ENCODE results near the gene OSGEP.
"Not testable (repeated sequence)": the region's sequence is repeated elsewhere in the genome, so short reads cannot be mapped to it uniquely, and the experiment has no call there.

Gene OSGEP

DNA sequence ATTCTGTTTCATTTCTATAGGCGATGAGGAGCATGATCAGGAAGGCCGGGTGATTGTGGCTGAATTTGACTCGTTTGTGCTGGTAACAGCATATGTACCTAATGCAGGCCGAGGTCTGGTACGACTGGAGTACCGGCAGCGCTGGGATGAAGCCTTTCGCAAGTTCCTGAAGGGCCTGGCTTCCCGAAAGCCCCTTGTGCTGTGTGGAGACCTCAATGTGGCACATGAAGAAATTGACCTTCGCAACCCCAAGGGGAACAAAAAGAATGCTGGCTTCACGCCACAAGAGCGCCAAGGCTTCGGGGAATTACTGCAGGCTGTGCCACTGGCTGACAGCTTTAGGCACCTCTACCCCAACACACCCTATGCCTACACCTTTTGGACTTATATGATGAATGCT is 2.4 kb upstream of the OSGEP start:
- H3K79me2 ChIP-seq (ENCODE audit: low read length) = peaks cover 84% of the 10 kb centered on the region
- H3K27me3 ChIP-seq (ENCODE audit: low read depth, low read length) = no peaks in the 10 kb centered on the region
- H4K20me1 ChIP-seq (ENCODE audit: insufficient read depth, low read length) = no peaks in the 10 kb centered on the region
- H3K36me3 ChIP-seq (replicated peaks; ENCODE audit: low read depth, low read length) = peaks cover 52% of the 10 kb centered on the region
- H3K9ac ChIP-seq (ENCODE audit: low read length) = no peak overlapping the region
- no peak overlapping the region for H3K4me3 ChIP-seq (ENCODE audit: low read length)
- TF ChIP-seq, protein P1, sequence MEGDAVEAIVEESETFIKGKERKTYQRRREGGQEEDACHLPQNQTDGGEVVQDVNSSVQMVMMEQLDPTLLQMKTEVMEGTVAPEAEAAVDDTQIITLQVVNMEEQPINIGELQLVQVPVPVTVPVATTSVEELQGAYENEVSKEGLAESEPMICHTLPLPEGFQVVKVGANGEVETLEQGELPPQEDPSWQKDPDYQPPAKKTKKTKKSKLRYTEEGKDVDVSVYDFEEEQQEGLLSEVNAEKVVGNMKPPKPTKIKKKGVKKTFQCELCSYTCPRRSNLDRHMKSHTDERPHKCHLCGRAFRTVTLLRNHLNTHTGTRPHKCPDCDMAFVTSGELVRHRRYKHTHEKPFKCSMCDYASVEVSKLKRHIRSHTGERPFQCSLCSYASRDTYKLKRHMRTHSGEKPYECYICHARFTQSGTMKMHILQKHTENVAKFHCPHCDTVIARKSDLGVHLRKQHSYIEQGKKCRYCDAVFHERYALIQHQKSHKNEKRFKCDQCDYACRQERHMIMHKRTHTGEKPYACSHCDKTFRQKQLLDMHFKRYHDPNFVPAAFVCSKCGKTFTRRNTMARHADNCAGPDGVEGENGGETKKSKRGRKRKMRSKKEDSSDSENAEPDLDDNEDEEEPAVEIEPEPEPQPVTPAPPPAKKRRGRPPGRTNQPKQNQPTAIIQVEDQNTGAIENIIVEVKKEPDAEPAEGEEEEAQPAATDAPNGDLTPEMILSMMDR (IDR thresholded peaks at IDR 0.05; ENCODE audit: low read depth, low read length) = no peak
- no peak for TF ChIP-seq EZH2phosphoT487 (IDR thresholded peaks at IDR 0.05; ENCODE audit: low read depth)
- H2AFZ ChIP-seq (ENCODE audit: low read depth, low read length) = no peak overlapping the region
- H3K4me1 ChIP-seq (ENCODE audit: low read length) = peaks cover 36% of the 10 kb centered on the region
- H3K4me2 ChIP-seq (ENCODE audit: low read length) = peak overlapping the region; percentile 95
- H3K27ac ChIP-seq (ENCODE audit: low read length) = no peak overlapping the region
- no peaks in the 10 kb centered on the region for H3K9me3 ChIP-seq (ENCODE audit: insufficient read depth, low read length)

DNA sequence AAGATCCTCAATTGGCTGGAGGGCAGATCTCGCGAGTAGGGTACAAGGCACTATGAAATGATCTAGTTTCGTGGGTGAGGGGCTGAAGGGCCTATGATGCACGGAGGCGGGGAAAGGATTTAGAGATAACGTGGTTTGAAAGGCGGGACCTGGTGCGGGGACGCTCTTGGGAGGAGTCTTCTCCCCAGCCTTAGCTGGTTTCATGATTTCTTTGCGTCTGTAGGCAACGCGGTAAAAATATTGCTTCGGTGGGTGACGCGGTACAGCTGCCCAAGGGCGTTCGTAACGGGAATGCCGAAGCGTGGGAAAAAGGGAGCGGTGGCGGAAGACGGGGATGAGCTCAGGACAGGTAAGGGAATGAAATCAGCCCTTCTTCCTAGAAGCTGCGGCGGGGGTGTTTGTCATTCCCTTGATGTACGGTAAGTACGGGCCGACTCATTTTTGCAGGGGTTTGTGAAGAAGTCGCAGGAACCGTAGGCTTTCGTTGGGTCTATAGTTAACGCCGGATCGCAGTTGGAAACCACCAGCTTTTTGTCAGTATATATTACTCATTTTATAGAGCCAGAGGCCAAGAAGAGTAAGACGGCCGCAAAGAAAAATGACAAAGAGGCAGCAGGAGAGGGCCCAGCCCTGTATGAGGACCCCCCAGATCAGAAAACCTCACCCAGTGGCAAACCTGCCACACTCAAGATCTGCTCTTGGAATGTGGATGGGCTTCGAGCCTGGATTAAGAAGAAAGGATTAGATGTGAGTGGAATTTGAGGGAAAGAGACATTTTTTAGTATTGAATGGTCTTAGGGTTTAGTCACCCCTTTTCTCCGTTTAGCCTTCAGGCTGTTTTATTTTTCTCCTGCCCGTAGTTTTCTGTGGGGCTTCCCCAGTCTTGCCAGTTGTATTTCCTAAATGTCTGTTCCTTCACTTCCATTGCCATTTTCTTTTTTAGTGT is 1.0 kb upstream of the OSGEP start:
- Histone ChIP-seq H3K79me2 (ENCODE audit: low read length) (peaks cover 79% of the 10 kb centered on the region), H3K4me1 (ENCODE audit: low read length) (peaks cover 36% of the 10 kb centered on the region)

DNA sequence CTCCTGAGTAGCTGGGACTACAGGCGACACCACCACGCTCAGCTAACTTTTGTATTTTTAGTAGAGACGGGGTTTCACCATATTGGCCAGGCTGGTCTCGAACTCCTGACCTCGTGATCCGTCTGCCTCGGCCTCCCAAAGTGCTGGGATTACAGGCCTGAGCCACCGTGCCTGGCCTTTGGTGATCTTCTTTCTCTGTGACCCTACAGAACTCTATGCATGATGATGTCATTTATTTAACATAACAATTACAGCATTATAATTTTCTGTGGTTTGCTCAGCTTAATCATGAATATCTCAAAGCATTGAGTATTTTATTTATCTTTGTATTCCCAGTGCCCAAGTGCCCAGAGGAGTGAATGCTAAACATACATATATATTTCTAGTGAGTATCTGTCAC is 1.8 kb downstream of the OSGEP start:
- H3K4me2 ChIP-seq (ENCODE audit: low read length); H3K27ac ChIP-seq (ENCODE audit: low read length); H3K27me3 ChIP-seq (ENCODE audit: low read depth, low read length); H2AFZ ChIP-seq (ENCODE audit: low read depth, low read length); H3K4me3 ChIP-seq (ENCODE audit: low read length); H3K9me3 ChIP-seq (ENCODE audit: insufficient read depth, low read length); H4K20me1 ChIP-seq (ENCODE audit: insufficient read depth, low read length); H3K9ac ChIP-seq (ENCODE audit: low read length): not testable (repeated sequence)
- H3K4me1 ChIP-seq (ENCODE audit: low read length) = peaks cover 22% of the 10 kb centered on the region
- H3K79me2 ChIP-seq (ENCODE audit: low read length) = peaks cover 53% of the 10 kb centered on the region
- peaks cover 58% of the 10 kb centered on the region for H3K36me3 ChIP-seq (replicated peaks; ENCODE audit: low read depth, low read length)

More for the DNA sequence above, 1.0 kb upstream of the OSGEP start:
- peak overlapping the region; percentile 93 for H3K4me3 ChIP-seq (ENCODE audit: low read length)
- H3K9me3 ChIP-seq (ENCODE audit: insufficient read depth, low read length) = no peaks in the 10 kb centered on the region
- peak overlapping the region; percentile 94 for H3K9ac ChIP-seq (ENCODE audit: low read length)
- H2AFZ ChIP-seq (ENCODE audit: low read depth, low read length) = peak overlapping the region; percentile 49; the same call in 1 of the 2 replicates
- peaks cover 58% of the 10 kb centered on the region for H3K36me3 ChIP-seq (replicated peaks; ENCODE audit: low read depth, low read length)
- no peaks in the 10 kb centered on the region for H3K27me3 ChIP-seq (ENCODE audit: low read depth, low read length)
- no peaks in the 10 kb centered on the region for H4K20me1 ChIP-seq (ENCODE audit: insufficient read depth, low read length)
- H3K27ac ChIP-seq (ENCODE audit: low read length) = peak overlapping the region; percentile 88
- H3K4me2 ChIP-seq (ENCODE audit: low read length) = peak overlapping the region; percentile 95
- TF ChIP-seq, protein P1 (IDR thresholded peaks at IDR 0.05; ENCODE audit: low read depth, low read length) = no peak
- no peak for TF ChIP-seq EZH2phosphoT487 (IDR thresholded peaks at IDR 0.05; ENCODE audit: low read depth)

DNA sequence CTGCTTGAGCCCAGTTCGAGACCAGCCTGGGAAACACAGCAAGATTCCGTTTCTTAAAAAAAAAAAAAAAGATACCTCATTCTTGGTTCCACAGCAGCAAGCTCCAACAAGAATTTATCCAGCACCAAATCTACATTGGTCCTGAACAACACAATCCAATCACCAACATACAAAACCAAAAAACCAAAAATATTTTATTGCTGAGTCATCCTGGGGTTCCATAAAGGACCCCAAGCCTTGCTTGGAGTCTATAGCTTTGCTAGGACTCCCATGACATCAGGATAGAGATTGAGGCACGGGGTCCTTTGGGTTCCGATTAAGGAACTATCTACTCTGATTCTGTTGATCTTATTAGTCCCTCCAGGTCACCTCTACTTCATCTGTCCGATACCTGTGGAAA is 7.7 kb downstream of the OSGEP start:
- H3K79me2 ChIP-seq (ENCODE audit: low read length) = no peaks in the 10 kb centered on the region
- H2AFZ ChIP-seq (ENCODE audit: low read depth, low read length) = no peak overlapping the region
- no peak overlapping the region for H3K4me2 ChIP-seq (ENCODE audit: low read length)
- no peak overlapping the region for H3K9ac ChIP-seq (ENCODE audit: low read length)
- H3K27me3 ChIP-seq (ENCODE audit: low read depth, low read length) = no peaks in the 10 kb centered on the region
- H3K9me3 ChIP-seq (ENCODE audit: insufficient read depth, low read length) = no peaks in the 10 kb centered on the region
- no peak overlapping the region for H3K27ac ChIP-seq (ENCODE audit: low read length)
- peaks cover 80% of the 10 kb centered on the region for H3K36me3 ChIP-seq (replicated peaks; ENCODE audit: low read depth, low read length)
- H4K20me1 ChIP-seq (ENCODE audit: insufficient read depth, low read length) = no peaks in the 10 kb centered on the region
- TF ChIP-seq EZH2phosphoT487 (IDR thresholded peaks at IDR 0.05; ENCODE audit: low read depth) = no peak
- TF ChIP-seq, protein P1 (IDR thresholded peaks at IDR 0.05; ENCODE audit: low read depth, low read length) = no peak
- no peaks in the 10 kb centered on the region for H3K4me1 ChIP-seq (ENCODE audit: low read length)
- H3K4me3 ChIP-seq (ENCODE audit: low read length) = no peak overlapping the region

DNA sequence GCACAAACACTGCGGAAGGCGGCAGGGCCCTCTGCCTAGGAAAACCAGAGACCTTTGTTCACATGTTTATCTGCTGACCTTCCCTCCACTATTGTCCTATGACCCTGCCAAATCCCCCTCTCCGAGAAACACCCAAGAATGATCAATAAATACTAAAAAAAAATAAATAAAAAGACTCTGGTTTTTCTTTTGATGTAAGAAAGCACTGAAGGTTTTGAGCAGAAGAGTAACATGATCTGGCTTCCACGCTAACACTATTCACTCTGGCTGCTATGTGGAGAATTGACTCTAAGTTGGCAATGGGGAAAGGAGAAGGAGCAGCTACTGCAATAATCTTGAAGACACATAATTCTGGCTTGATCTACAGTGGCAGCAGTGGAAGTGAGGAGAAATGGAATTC is 11.0 kb downstream of the OSGEP start:
- H3K79me2 ChIP-seq (ENCODE audit: low read length); H4K20me1 ChIP-seq (ENCODE audit: insufficient read depth, low read length); H3K27me3 ChIP-seq (ENCODE audit: low read depth, low read length); H3K4me3 ChIP-seq (ENCODE audit: low read length); H3K27ac ChIP-seq (ENCODE audit: low read length); H3K4me2 ChIP-seq (ENCODE audit: low read length); H3K9ac ChIP-seq (ENCODE audit: low read length); H3K9me3 ChIP-seq (ENCODE audit: insufficient read depth, low read length); H2AFZ ChIP-seq (ENCODE audit: low read depth, low read length): not testable (repeated sequence)
- H3K36me3 ChIP-seq (replicated peaks; ENCODE audit: low read depth, low read length) = peaks cover 57% of the 10 kb centered on the region
- peaks cover 20% of the 10 kb centered on the region for H3K4me1 ChIP-seq (ENCODE audit: low read length)
